DOHH2 (cell line): ENCODE data around the gene RCAN2.

Source experiments
- H3F3A ChIP-seq: fragments of 200-600 bp; sonication (generic), shearing (Covaris generic); 2 replicates; pipeline ENCODE4 v1.6.0; 2016; ENCODE audit warnings: antibody characterized with exemption, mild to moderate bottlenecking; ENCODE audit not compliant: control insufficient read depth, insufficient read depth
- H3K27ac ChIP-seq: fragments of 200-600 bp; sonication (generic); 2 replicates; pipeline ENCODE4 v1.5.1; 2014; ENCODE audit warnings: low read depth, mild to moderate bottlenecking, low read length, moderate library complexity
- H3K27me3 ChIP-seq: fragments of 200-600 bp; sonication (generic); 2 replicates; pipeline ENCODE4 v1.6.1; 2014; ENCODE audit warnings: mild to moderate bottlenecking, low read length, mixed read lengths; ENCODE audit not compliant: control insufficient read depth
- H3K36me3 ChIP-seq: fragments of 200-600 bp; sonication (generic); 2 replicates; pipeline ENCODE4 v1.6.1; 2014; ENCODE audit warnings: mild to moderate bottlenecking, low read length, moderate library complexity, mixed read lengths; ENCODE audit not compliant: control insufficient read depth
- H3K4me1 ChIP-seq: fragments of 200-600 bp; sonication (generic); 2 replicates; pipeline ENCODE4 v1.6.1; 2014; ENCODE audit warnings: mild to moderate bottlenecking, low read length, mixed read lengths; ENCODE audit not compliant: control insufficient read depth
- H3K4me2 ChIP-seq: fragments of 200-600 bp; sonication (generic); 2 replicates; pipeline ENCODE4 v1.6.0; 2014; ENCODE audit warnings: mild to moderate bottlenecking, low read length, moderate library complexity
- H3K4me3 ChIP-seq: fragments of 200-600 bp; sonication (generic); 2 replicates; pipeline ENCODE4 v1.5.1; 2014; ENCODE audit warnings: mild to moderate bottlenecking, low read length, mixed read lengths
- H3K79me2 ChIP-seq: fragments of 200-600 bp; sonication (generic); 2 replicates; pipeline ENCODE4 v1.6.1; 2014; ENCODE audit warnings: mild to moderate bottlenecking, low read length, mixed read lengths; ENCODE audit not compliant: control insufficient read depth
- H3K9me2 ChIP-seq: fragments of 200-600 bp; sonication (generic); replicated peaks from 2 replicates; pipeline ENCODE4 v1.6.1; 2014; ENCODE audit warnings: mild to moderate bottlenecking, low read length, mixed read lengths; ENCODE audit not compliant: control insufficient read depth
- H3K9me3 ChIP-seq: fragments of 200-600 bp; sonication (generic); 2 replicates; pipeline ENCODE4 v1.6.1; 2014; ENCODE audit warnings: antibody characterized with exemption, low read length, mixed read lengths; ENCODE audit not compliant: control insufficient read depth, insufficient read depth
- H4K20me1 ChIP-seq: fragments of 200-600 bp; sonication (generic); 2 replicates; pipeline ENCODE4 v1.6.0; 2014; ENCODE audit warnings: low read depth, mild to moderate bottlenecking, antibody characterized with exemption, low read length, moderate library complexity; ENCODE audit not compliant: control insufficient read depth, insufficient read depth
- CTCF ChIP-seq: fragments of 200-600 bp; sonication (generic); IDR thresholded peaks from one replicate; pipeline ENCODE4 v1.5.1; 2014; ENCODE audit warnings: antibody characterized with exemption, mild to moderate bottlenecking, low read depth, low read length; ENCODE audit not compliant: poor library complexity, severe bottlenecking
- EZH2phosphoT487 ChIP-seq: fragments of 200-600 bp; sonication (generic); IDR thresholded peaks from 2 replicates; pipeline ENCODE4 v1.6.1; 2017; ENCODE audit warnings: borderline replicate concordance, mild to moderate bottlenecking, antibody characterized with exemption, low read length, moderate library complexity, mixed read lengths

The RCAN2 gene

DNA sequence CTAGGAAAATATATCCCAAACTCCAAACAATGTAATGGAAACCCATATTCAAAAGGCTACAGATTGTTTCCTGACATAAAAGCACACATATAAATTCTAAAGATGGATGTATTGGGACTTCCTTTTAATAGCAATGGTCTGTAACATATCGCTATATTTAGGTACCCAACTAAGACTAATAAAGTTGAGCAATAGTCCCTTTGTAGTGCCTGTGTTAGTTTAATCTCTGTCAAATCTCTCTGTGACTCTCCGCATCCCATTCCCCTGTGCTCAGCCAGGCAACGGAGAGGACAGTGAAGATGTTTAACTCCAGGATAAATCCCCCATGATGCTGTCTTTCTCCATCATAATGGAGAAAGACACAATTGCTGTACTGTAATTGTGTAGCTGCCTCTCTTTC lies 19.0 kb downstream of the RCAN2 start:
- Histone ChIP-seq H3K9me2 (no peaks in the 10 kb centered on the region), H3K27ac (no peak overlapping the region), H3K4me3 (no peak overlapping the region), H4K20me1 (no peaks in the 10 kb centered on the region), H3K79me2 (no peaks in the 10 kb centered on the region), H3F3A (no peaks in the 10 kb centered on the region), H3K27me3 (no peaks in the 10 kb centered on the region), H3K4me1 (no peaks in the 10 kb centered on the region), H3K4me2 (no peak overlapping the region), H3K36me3 (no peaks in the 10 kb centered on the region), H3K9me3 (0 out of 2 replicates have a peak, but pooled peaks cover 3% of the 10 kb centered on the region)
- TF ChIP-seq CTCF (no peak), EZH2phosphoT487 (no peak)

GRCh38 chr6:46469021-46469420 lies 22.2 kb downstream of the RCAN2 start:
- Histone ChIP-seq H3K27ac (no peak overlapping the region), H3K79me2 (no peaks in the 10 kb centered on the region), H3K4me3 (no peak overlapping the region), H3K9me2 (no peaks in the 10 kb centered on the region), H3K4me1 (no peaks in the 10 kb centered on the region), H3K27me3 (peaks cover 3% of the 10 kb centered on the region; the same call in 1 of the 2 replicates), H3K9me3 (0 out of 2 replicates have a peak, but pooled peaks cover 3% of the 10 kb centered on the region), H3F3A (no peaks in the 10 kb centered on the region), H3K4me2 (no peak overlapping the region), H3K36me3 (no peaks in the 10 kb centered on the region), H4K20me1 (no peaks in the 10 kb centered on the region)
- TF ChIP-seq EZH2phosphoT487, result no peak
- no peak for TF ChIP-seq CTCF

GRCh38 chr6:46468403-46469010 lies 22.7 kb downstream of the RCAN2 start:
- Histone ChIP-seq H3K4me1 (no peaks in the 10 kb centered on the region), H3K27me3 (peaks cover 3% of the 10 kb centered on the region; the same call in 1 of the 2 replicates), H3K9me3 (0 out of 2 replicates have a peak, but pooled peaks cover 3% of the 10 kb centered on the region), H3K4me2 (no peak overlapping the region), H3K27ac (no peak overlapping the region), H3K9me2 (no peaks in the 10 kb centered on the region), H3K79me2 (no peaks in the 10 kb centered on the region), H3K4me3 (no peak overlapping the region), H3K36me3 (no peaks in the 10 kb centered on the region), H4K20me1 (no peaks in the 10 kb centered on the region), H3F3A (no peaks in the 10 kb centered on the region)
- TF ChIP-seq EZH2phosphoT487 (no peak), CTCF (no peak)
